HAP-1 (cell line): ENCODE measurements around the gene TOP3A.
A peak's percentile ranks its signal among the peaks of the same experiment; 100 is the strongest.

Experiments
- DNase-seq, 2 experiments: peaks; one replicate each; pipeline ENCODE4 v3.0.0-alpha.2; 2016 to 2020; ENCODE audit warnings: low spot score in 2 of 2
- H3K27me3 ChIP-seq: fragments of 250-450 bp; sonication (Bioruptor Pico); 2 replicates; pipeline ENCODE4 v1.5.1; 2020; ENCODE audit warnings: low read depth, mild to moderate bottlenecking, moderate library complexity
- H3K36me3 ChIP-seq: fragments of 250-450 bp; sonication (Bioruptor Pico); replicated peaks from 2 replicates; pipeline ENCODE4 v1.5.1; 2020; ENCODE audit warnings: mild to moderate bottlenecking
- H3K4me1 ChIP-seq: fragments of 250-450 bp; sonication (Bioruptor Pico); 2 replicates; pipeline ENCODE4 v1.5.1; 2020; ENCODE audit warnings: mild to moderate bottlenecking
- H3K4me3 ChIP-seq: fragments of 250-450 bp; sonication (Bioruptor Pico); 2 replicates; pipeline ENCODE4 v1.5.1; 2020; ENCODE audit warnings: mild to moderate bottlenecking, moderate library complexity
- H3K9me3 ChIP-seq: fragments of 250-450 bp; sonication (Bioruptor Pico); 2 replicates; pipeline ENCODE4 v1.5.1; 2020; ENCODE audit warnings: mild to moderate bottlenecking, moderate library complexity
- in situ Hi-C: fragments of 300-500 bp; cut with MboI; formaldehyde crosslinking; loops from 3 replicates; pipeline ENCODE4 v1.14.3; 2020; ENCODE audit warnings: low sequenced_read_pairs, inconsistent platforms, mixed read lengths

TOP3A gene

DNA sequence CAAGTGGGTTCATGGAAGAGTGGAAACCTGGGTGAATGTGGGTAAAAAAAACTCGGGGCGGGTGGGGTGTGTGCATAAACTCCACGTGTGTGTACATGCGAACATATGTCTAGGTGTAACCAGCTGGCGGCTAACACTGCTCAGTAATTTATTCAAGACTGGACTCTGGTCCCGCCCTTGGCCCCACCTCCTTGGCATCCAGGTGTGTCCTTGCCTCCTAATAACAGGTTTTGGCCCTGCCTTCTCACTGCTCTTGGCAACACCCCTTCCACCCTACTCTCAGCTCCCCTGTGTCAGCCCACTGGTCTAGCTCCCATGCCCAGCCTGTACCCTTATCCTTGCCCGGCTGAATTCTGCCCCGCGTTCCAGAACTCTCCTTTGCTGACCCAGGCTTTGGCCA lies 64.5 kb downstream of the TOP3A start:
- H3K27me3 ChIP-seq = no peaks in the 10 kb centered on the region
- H3K9me3 ChIP-seq = no peaks in the 10 kb centered on the region
- DNase-seq = no peak
- in situ Hi-C loops = no loop called here
- peaks cover 87% of the 10 kb centered on the region for H3K36me3 ChIP-seq
- H3K4me3 ChIP-seq = no peak overlapping the region
- H3K4me1 ChIP-seq = no peaks in the 10 kb centered on the region

DNA sequence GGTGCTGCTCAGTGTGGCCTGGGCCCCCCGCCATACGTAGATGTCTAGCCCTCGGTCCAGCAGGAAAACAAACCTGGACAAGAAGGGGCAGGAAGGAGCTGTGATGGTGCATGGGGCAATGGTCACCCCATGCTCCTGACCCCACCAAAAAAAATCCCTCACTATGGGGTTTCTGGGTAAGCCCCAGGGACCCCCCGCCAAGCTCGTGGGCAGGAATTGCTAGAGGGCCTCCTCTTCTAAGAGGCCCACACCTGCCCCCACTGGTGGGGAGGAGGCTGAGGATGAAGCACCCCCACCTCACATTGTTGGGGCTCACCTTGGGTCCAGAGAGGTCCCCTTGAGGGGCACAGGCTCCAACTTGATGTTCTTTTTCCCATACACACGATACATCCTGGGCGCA lies 66.0 kb downstream of the TOP3A start:
- Histone ChIP-seq H3K4me1 (no peaks in the 10 kb centered on the region), H3K36me3 (peaks cover 82% of the 10 kb centered on the region), H3K27me3 (no peaks in the 10 kb centered on the region), H3K9me3 (no peaks in the 10 kb centered on the region), H3K4me3 (no peak overlapping the region)
- in situ Hi-C loops = no loop called here
- DNase-seq = no peak

DNA sequence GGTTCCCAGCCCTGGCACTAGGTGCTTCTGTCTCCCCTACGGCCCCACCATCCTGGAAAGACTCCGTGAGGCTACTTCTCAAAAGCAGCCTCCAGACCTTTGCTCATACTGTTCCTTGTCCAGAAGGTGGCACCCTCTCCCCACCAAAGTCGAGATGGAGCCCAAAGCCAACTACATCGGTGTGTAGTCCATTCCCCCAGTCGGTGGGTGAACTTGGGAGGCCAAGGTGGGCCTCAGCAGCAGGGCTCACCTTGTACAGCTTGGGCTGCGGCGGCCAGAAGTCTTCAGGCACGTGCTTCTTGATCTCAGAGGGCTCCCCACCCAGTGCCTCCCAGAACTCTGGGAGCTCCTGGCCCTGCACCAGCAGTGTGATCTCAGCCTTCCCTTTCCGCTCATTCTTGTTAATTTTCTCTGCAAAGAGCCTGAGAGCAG lies 66.5 kb downstream of the TOP3A start:
- in situ Hi-C loops = no loop called here
- no peaks in the 10 kb centered on the region for H3K27me3 ChIP-seq
- H3K9me3 ChIP-seq = no peaks in the 10 kb centered on the region
- peaks cover 82% of the 10 kb centered on the region for H3K36me3 ChIP-seq
- H3K4me3 ChIP-seq = no peak overlapping the region
- no peaks in the 10 kb centered on the region for H3K4me1 ChIP-seq
- DNase-seq = peak; percentile 60 to 85

DNA sequence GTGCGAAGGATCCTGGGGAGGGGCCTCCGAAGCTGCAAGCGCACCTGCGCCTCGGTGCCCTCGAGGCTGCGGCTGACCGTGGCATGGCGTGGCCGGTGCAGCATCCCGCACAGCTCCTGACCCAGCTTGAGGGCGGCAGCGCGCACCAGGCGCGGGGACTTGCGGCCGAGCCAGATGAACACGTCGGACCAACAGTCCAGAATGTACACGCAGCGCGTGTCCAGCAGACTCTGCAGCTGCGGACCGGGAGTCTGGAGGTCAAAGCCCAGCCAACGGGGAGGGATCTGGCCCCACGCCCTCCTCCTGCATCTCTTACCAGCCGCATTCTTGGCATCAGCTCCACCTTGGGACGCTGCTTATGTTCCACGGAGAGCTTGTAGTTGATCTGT lies 67.2 kb downstream of the TOP3A start:
- Histone ChIP-seq H3K4me1 (no peaks in the 10 kb centered on the region), H3K9me3 (no peaks in the 10 kb centered on the region), H3K4me3 (no peak overlapping the region), H3K36me3 (peaks cover 82% of the 10 kb centered on the region), H3K27me3 (no peaks in the 10 kb centered on the region)
- in situ Hi-C loops = no loop called here
- no peak for DNase-seq

DNA sequence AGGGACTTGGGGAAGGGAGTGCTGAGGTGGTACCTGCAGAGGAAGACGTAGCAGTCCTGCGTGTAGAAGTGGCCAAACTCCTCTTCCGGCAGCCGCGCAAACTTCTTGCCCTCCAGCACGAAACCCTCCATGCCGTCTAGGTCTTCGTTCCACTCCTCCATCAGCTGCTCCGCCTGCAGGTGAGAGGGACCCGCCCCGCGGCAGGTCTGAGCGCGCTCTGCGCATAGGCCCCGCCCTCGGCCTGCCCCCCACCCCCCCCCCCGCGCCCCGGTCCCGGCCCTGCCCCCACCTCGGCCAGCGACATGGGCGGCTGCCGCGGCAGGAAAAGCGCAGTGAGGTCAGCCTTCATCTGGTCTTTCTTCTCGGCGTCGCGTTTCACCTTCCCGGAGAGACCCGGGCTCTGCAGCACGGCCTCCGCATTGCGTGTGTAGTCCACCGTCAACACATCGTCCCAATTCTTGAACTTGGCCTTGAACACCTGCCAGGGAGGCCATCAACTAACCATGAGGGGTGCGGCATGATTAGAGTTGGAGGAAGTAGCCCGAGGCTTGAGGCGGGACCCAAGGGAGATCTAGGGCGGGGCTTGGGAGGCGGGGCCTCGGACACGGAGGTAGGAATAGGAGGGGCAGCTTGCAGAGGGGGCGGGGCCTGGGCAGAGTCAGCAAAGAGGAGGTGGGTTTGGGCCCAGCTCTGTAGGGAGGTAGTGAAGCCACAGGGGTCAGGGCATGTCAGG lies 67.7 kb downstream of the TOP3A start:
- H3K36me3 ChIP-seq = peaks cover 78% of the 10 kb centered on the region
- peak; percentile 38 to 86 for DNase-seq
- H3K4me3 ChIP-seq = no peak overlapping the region
- H3K9me3 ChIP-seq = no peaks in the 10 kb centered on the region
- H3K27me3 ChIP-seq = no peaks in the 10 kb centered on the region
- in situ Hi-C loops = no loop called here
- H3K4me1 ChIP-seq = no peaks in the 10 kb centered on the region

DNA sequence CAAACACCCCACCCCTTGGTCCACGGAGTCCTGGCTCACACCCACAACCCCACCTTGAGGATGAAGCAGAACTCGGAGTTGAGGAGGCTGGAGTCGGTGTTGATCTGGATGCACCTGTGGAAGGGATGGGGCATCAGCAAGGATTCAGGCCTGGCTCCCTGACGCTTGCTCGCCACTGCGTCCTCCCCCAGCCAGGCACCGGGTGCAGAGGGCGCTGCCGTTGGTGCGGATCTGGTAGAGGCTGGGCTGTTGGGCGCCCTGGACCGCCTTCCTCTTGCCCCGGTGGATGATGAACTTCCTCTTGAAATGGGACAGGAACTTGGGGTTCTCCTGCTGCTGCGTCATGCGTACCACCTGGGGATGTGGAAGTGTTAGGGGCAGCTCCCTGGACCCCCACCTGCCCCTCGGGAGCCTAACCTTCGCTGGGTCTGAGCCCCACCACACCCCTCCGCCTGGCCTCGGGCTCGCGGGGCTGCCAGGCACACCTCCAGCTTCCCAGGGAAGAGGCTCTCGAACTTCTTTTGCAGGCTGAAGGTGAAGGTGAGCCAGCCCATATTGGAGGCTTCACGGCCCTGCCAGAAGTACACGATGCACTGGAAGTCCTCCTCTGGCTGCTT lies 68.6 kb downstream of the TOP3A start:
- no peak for DNase-seq
- in situ Hi-C loops = no loop called here
- no peaks in the 10 kb centered on the region for H3K27me3 ChIP-seq
- no peaks in the 10 kb centered on the region for H3K9me3 ChIP-seq
- H3K36me3 ChIP-seq = peaks cover 77% of the 10 kb centered on the region
- no peaks in the 10 kb centered on the region for H3K4me1 ChIP-seq
- no peak overlapping the region for H3K4me3 ChIP-seq

DNA sequence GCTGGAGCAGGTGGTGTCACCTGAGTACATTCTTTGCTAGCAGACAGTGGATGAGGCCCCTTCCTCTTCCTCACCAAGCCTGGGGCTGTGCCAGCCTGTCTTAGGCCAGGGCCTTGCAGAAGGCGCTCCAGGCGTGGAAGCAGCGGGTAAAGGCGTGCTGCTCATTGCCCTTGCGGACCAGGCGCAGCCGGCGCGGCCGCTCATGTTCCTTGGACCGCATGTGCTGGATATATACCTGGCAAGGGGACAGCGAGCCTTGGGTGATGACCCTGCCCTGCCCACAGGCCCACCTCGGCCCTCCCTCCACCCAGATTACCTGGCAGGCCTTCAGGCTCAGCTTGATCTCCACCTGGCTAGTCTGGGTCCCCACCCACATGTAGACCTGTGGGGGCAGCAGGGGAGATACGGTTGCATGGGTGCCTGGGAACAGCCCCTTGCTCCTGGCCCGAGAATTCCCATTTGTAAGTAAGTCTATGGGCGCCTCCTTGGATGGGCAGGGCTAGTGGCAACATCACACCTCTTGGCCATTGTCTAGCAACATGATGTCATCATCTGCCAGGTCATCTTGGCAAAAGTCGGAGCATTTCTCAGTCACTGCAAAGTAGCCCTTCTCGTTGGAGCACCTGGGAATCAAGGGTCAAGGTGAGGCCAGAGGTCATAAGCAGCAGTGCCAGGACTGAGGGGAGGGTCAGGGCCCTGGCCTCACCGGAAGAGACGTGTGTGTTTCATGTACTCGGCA lies 69.6 kb downstream of the TOP3A start:
- DNase-seq = no peak
- Histone ChIP-seq H3K36me3 (peaks cover 70% of the 10 kb centered on the region), H3K4me3 (no peak overlapping the region), H3K27me3 (no peaks in the 10 kb centered on the region), H3K4me1 (no peaks in the 10 kb centered on the region), H3K9me3 (no peaks in the 10 kb centered on the region)
- in situ Hi-C loops = no loop called here

DNA sequence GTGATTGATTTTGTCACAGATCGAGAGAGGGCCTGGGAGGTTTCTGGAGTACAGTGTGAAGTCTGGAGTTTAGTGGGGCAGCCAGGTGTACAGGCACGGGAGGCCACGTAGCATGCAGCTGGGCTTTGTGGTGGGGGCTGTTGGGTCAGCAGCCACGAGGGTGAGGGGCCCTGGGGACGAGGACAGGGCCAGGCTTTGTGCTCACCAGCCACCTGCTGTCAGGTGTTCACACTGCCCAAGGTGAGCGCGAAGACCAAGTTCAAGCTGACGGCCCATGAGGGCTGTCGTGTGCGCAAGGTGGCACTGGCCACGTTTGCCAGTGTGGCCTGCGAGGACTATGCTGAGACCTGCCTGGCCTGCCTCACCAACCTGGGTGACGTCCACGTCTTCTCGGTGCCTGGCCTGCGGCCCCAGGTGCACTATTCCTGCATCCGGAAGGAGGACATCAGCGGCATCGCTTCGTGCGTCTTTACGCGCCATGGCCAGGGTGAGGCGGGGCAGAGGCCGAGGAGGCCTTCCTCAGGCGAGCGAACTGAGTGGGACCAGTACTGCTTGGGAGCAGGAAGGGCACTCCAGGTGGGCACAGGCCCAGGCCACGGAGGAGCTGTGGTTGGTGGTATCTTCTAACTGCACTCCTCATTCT lies 73.4 kb downstream of the TOP3A start:
- no peaks in the 10 kb centered on the region for H3K4me1 ChIP-seq
- DNase-seq = no peak
- H3K27me3 ChIP-seq = no peaks in the 10 kb centered on the region
- no peaks in the 10 kb centered on the region for H3K9me3 ChIP-seq
- in situ Hi-C loops = no loop called here
- H3K4me3 ChIP-seq = no peak overlapping the region
- peaks cover 46% of the 10 kb centered on the region for H3K36me3 ChIP-seq

DNA sequence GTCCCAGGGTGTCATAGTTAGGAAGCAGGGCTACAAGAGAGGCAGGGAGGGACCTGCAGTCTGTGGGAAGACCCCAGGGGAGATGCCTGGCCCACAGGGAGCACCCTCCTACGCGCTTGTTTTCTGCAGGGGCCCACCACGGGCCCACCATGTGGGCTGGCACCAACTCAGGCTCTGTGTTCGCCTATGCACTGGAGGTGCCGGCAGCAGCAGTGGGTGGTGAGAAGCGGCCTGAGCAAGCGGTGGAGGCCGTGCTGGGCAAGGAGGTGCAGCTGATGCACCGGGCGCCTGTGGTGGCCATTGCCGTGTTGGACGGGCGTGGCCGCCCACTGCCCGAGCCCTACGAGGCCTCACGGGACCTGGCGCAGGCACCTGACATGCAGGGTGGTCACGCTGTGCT lies 74.3 kb downstream of the TOP3A start:
- in situ Hi-C loops = no loop called here
- no peak overlapping the region for H3K4me3 ChIP-seq
- no peaks in the 10 kb centered on the region for H3K27me3 ChIP-seq
- peaks cover 37% of the 10 kb centered on the region for H3K36me3 ChIP-seq
- no peak for DNase-seq
- no peaks in the 10 kb centered on the region for H3K9me3 ChIP-seq
- H3K4me1 ChIP-seq = no peaks in the 10 kb centered on the region

DNA sequence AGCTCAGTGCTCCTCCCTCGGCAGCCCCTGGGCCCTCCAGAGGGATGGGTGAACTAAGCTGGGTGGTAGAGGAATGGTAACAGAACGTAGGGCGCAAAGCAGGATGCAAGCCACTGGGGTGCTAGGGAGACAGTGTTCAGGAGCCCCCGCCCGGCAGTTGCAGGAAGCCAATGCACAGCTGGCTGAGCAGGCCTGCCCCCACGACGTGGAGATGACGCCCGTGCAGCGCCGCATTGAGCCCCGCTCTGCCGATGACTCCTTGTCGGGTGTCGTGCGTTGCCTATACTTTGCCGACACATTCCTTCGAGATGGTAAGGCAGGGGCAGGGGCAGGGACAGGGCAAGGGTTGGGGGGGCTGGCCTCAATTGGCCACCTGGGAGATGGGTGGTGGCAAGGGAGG lies 76.5 kb downstream of the TOP3A start:
- no peaks in the 10 kb centered on the region for H3K9me3 ChIP-seq
- no peak for DNase-seq
- H3K27me3 ChIP-seq = no peaks in the 10 kb centered on the region
- H3K36me3 ChIP-seq = peaks cover 32% of the 10 kb centered on the region
- no peaks in the 10 kb centered on the region for H3K4me1 ChIP-seq
- in situ Hi-C loops = no loop called here
- H3K4me3 ChIP-seq = no peak overlapping the region

DNA sequence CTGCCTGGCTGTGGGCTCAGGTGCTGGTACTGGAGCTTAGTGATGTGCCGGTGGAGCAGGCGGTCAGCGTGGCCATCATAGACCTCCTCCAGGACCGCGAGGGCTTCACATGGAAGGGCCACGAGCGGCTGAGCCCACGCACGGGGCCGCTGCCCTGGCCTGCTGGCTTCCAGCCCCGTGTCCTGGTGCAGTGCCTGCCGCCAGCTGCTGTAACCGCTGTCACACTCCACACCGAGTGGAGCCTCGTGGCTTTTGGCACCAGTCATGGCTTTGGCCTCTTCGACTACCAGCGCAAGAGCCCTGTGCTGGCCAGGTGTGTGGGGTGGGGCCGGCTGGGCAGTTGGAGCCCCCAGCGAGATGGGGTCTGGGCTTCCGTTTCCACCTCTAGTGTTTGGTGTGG lies 77.3 kb downstream of the TOP3A start:
- in situ Hi-C loops = no loop called here
- H3K27me3 ChIP-seq = no peaks in the 10 kb centered on the region
- no peaks in the 10 kb centered on the region for H3K4me1 ChIP-seq
- peaks cover 25% of the 10 kb centered on the region for H3K36me3 ChIP-seq
- DNase-seq = no peak
- no peak overlapping the region for H3K4me3 ChIP-seq
- H3K9me3 ChIP-seq = no peaks in the 10 kb centered on the region

DNA sequence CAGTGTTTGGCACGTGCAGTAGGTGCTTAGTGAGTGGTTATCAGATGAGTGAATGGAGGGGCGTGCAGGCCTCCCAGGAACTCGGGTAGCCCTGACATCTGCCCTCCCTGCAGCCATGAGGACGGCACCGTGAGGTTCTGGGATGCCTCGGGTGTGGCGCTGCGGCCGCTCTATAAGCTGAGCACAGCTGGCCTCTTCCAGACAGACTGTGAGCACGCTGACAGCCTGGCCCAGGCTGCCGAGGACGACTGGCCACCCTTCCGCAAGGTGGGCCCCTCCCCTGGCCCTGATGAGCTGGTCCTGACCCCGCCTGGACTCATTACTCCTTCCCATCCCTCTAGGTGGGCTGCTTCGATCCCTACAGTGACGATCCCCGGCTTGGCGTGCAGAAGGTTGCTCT lies 78.3 kb downstream of the TOP3A start:
- no peak overlapping the region for H3K4me3 ChIP-seq
- H3K36me3 ChIP-seq = peaks cover 18% of the 10 kb centered on the region
- DNase-seq = no peak
- no peaks in the 10 kb centered on the region for H3K9me3 ChIP-seq
- no peaks in the 10 kb centered on the region for H3K4me1 ChIP-seq
- in situ Hi-C loops = no loop called here
- no peaks in the 10 kb centered on the region for H3K27me3 ChIP-seq

DNA sequence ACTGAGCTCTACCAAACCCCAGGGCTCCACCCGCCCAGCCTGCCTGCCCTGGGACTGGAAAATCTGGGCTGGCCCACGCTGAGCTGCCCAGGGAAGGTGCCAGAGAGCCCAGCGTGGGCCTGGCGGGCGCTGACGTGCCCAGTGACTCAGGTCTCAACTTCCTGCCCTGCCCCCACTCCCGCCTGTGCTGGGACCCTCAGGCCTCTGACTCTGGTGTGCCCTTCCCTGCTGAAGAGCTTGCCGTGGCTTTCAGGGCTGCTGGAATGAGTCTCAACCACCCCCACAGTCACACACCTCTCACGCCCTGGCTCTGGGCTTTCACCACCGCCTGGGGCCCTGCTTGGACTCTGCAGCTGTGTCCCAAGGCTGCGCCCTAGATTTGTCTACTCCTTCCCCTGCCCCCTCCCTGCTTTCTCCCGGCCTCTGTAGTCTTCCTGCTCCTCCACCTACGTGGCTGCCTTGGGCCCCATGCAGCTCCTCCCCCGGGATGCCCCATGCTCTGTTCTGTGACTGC lies 79.0 kb downstream of the TOP3A start:
- no peaks in the 10 kb centered on the region for H3K9me3 ChIP-seq
- H3K27me3 ChIP-seq = no peaks in the 10 kb centered on the region
- peaks cover 16% of the 10 kb centered on the region for H3K36me3 ChIP-seq
- no peaks in the 10 kb centered on the region for H3K4me1 ChIP-seq
- no peak overlapping the region for H3K4me3 ChIP-seq
- in situ Hi-C loops = no loop called here
- no peak for DNase-seq
